Upper lobe of right lung (tissue), 1 donor: ENCODE data around the gene CH25H. TPM values are rescaled to one million over a fixed set of nuclear protein-coding genes. Genes with fewer than 3 reads are reported as not detected.

Experiments used
- ATAC-seq: fragments of 200-7000 bp; cut with Tn5 transposase; one replicate; pipeline ENCODE4 v1.9.1; 2020; ENCODE audit warnings: mild to moderate bottlenecking, moderate library complexity
- DNase-seq: peaks from one replicate; pipeline ENCODE4 v3.0.0-alpha.2; 2020
- H3K27ac ChIP-seq: fragments of 200-600 bp; one replicate; pipeline ENCODE4 v1.8.0; 2022
- H3K27me3 ChIP-seq: fragments of 200-600 bp; one replicate; pipeline ENCODE4 v1.8.0; 2022; ENCODE audit warnings: mild to moderate bottlenecking
- H3K36me3 ChIP-seq: fragments of 200-600 bp; one replicate; pipeline ENCODE4 v1.8.0; 2022
- H3K4me1 ChIP-seq: fragments of 200-600 bp; one replicate; pipeline ENCODE4 v1.8.0; 2022
- H3K4me3 ChIP-seq: fragments of 200-600 bp; one replicate; pipeline ENCODE4 v1.8.0; 2022; ENCODE audit warnings: mild to moderate bottlenecking
- H3K9me3 ChIP-seq: fragments of 200-600 bp; one replicate; pipeline ENCODE4 v1.8.0; 2022
- intact Hi-C: fragments of 100-400 bp; cut with DNase I; formaldehyde crosslinking; loops from one replicate; pipeline ENCODE4 v1.11.0; 2022
- total RNA-seq: library from RNA; stranded (reverse); fragmentation: NEBNext Ultra II Directional; extraction: Animal tissue kit (Norgen Biotek cat#: 25700); gene quantifications from one replicate; pipeline ENCODE4 v1.2.1, GENCODE V29; 2021
- TF ChIP-seq, protein P1 (sequence below): fragments of 200-600 bp; IDR thresholded peaks from one replicate; pipeline ENCODE4 v1.8.0; 2022; ENCODE audit warnings: antibody characterized with exemption
- donor health status: DM: no; HTN: yes; CAD: no; lungs with severe emphysema.

CH25H gene
- total RNA-seq, 1 donor from 2014 or later, result 7.8 TPM

- peak; percentile 8 for ATAC-seq
These were observed 35.2 kb upstream of the CH25H start for GRCh38 chr10:89242345-89242684.

DNA sequence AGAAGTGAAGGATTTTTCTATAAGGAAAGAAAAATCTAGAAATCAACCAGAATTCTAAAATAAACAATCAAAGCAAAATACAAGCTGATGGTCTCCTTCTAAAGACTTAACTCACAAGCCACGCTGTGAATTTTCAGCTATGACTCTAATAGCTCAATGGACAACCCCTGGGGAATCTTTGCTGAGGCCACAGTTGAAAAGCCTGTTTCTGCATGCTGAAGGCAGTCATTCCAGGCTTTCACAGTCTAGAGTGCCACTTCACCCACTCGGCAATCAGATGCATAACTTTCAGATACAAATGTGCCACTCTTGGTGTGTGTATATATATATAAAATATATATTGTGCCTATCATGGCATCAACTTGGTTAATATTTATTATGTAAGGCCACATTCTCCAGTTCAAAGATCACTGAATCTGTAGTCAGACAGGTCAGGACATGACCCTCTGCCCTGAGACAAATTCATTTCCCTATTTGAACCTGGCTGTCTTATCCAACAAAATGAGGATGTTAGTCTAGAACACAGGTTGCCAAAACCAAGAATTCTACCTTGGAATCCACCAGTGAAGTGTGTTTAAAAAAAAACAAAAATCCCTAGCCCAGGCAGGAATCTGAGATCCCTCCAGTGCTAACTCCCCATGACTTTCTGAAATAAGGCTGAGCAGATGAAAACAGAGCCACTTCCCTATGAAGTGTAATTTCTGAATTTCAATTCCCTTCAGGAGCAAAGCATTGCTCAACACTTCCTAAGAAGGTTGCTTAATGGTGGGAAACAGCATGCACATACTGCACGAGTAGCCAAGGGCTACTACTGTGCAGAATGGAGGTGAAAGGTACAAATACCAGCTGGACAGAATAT lies 34.6 kb upstream of the CH25H start:
- H3K36me3 ChIP-seq, result peaks cover 19% of the 10 kb centered on the region
- TF ChIP-seq, protein P1, sequence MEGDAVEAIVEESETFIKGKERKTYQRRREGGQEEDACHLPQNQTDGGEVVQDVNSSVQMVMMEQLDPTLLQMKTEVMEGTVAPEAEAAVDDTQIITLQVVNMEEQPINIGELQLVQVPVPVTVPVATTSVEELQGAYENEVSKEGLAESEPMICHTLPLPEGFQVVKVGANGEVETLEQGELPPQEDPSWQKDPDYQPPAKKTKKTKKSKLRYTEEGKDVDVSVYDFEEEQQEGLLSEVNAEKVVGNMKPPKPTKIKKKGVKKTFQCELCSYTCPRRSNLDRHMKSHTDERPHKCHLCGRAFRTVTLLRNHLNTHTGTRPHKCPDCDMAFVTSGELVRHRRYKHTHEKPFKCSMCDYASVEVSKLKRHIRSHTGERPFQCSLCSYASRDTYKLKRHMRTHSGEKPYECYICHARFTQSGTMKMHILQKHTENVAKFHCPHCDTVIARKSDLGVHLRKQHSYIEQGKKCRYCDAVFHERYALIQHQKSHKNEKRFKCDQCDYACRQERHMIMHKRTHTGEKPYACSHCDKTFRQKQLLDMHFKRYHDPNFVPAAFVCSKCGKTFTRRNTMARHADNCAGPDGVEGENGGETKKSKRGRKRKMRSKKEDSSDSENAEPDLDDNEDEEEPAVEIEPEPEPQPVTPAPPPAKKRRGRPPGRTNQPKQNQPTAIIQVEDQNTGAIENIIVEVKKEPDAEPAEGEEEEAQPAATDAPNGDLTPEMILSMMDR, result no peak
- intact Hi-C loops, result no loop called here
- H3K9me3 ChIP-seq, result no peaks in the 10 kb centered on the region
- H3K4me1 ChIP-seq, result peaks cover 5% of the 10 kb centered on the region
- ATAC-seq (peak; percentile 75), DNase-seq (no peak)
- H3K27ac ChIP-seq, result no peak overlapping the region
- no peaks in the 10 kb centered on the region for H3K27me3 ChIP-seq
- H3K4me3 ChIP-seq, result no peak overlapping the region

More at GRCh38 chr10:89242345-89242684, 35.2 kb upstream of the CH25H start:
- H3K27ac ChIP-seq, result no peak overlapping the region
- H3K36me3 ChIP-seq, result peaks cover 19% of the 10 kb centered on the region
- no peaks in the 10 kb centered on the region for H3K9me3 ChIP-seq
- H3K4me1 ChIP-seq, result peaks cover 5% of the 10 kb centered on the region
- intact Hi-C loops, result no loop called here
- H3K4me3 ChIP-seq, result no peak overlapping the region
- no peaks in the 10 kb centered on the region for H3K27me3 ChIP-seq
- TF ChIP-seq, protein P1, result no peak
- no peak for DNase-seq

DNA sequence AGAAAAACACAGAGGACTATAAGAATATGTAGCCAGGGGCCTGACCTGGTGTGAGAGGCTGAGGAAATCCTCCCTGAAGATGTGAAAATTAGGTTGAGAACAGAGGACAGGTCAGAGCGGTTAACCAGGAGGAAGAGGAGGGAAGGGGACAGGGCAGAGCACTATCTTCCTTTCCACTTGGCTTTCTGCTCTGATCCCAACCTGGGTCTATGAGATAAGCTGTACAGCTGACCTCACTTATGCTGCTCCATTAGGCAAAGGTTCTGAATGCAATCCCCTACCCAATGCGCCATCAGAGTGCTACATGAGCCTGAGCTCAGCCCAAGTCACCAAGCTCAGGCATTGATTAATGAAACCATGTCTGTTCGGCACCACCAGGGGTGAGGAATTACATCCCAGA lies 33.9 kb upstream of the CH25H start:
- no peaks in the 10 kb centered on the region for H3K27me3 ChIP-seq
- H3K4me1 ChIP-seq, result peaks cover 5% of the 10 kb centered on the region
- H3K4me3 ChIP-seq, result no peak overlapping the region
- no peaks in the 10 kb centered on the region for H3K9me3 ChIP-seq
- DNase-seq (no peak), ATAC-seq (no peak)
- H3K36me3 ChIP-seq, result peaks cover 19% of the 10 kb centered on the region
- intact Hi-C loops, result no loop called here
- H3K27ac ChIP-seq, result no peak overlapping the region
- TF ChIP-seq, protein P1, result no peak

DNA sequence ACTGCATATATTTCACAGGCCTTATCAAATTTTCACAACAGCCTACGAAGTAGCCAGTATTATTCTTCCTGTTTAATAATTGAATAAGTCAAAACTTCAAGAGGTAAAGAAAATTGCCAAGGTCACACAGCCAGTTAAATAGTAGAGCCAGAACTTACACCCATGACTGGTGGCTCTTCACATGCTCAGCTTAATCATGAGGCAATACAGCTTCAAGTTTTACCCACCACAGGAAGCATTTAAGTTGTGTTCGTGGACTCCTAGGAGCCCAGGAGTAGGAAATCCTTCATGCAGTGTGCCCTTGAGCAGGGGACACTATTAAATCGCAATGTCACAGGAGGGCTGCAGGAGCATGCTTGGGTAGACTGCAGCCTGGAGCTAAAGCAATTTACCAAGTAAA lies 33.4 kb upstream of the CH25H start:
- ATAC-seq (no peak), DNase-seq (no peak)
- Histone ChIP-seq H3K4me3 (no peak overlapping the region), H3K27ac (no peak overlapping the region), H3K9me3 (no peaks in the 10 kb centered on the region), H3K36me3 (peaks cover 19% of the 10 kb centered on the region), H3K4me1 (peaks cover 5% of the 10 kb centered on the region), H3K27me3 (no peaks in the 10 kb centered on the region)
- intact Hi-C loops, result no loop called here
- TF ChIP-seq, protein P1, result no peak

GRCh38 chr10:89238956-89239644 lies 32.0 kb upstream of the CH25H start:
- ATAC-seq, result no peak
- intact Hi-C loops, result no loop called here
- Histone ChIP-seq H3K4me3 (no peak overlapping the region), H3K9me3 (no peaks in the 10 kb centered on the region), H3K36me3 (peaks cover 21% of the 10 kb centered on the region), H3K27ac (no peak overlapping the region), H3K27me3 (no peaks in the 10 kb centered on the region), H3K4me1 (peaks cover 5% of the 10 kb centered on the region)
- TF ChIP-seq, protein P1, result no peak
- DNase-seq, result no peak
